ENCODE measurements around the gene LINC01488. TPM values are rescaled to one million over a fixed set of nuclear protein-coding genes. Genes with fewer than 3 reads are reported as not detected.

LINC01488 gene
- total and polyA plus RNA-seq, 10 of the 15 experiments (the other 5 are each of a cell fraction or from before 2014, with no cell fraction given), result not detected

GRCh38 chr11:69443968-69444364, 37.5 kb upstream of the LINC01488 start:
- H2AFZ ChIP-seq (ENCODE audit: control insufficient read depth, low read depth, low read length), result peak overlapping the region; percentile 79
- CTCF ChIA-PET, result no interaction called here
- H3K4me3 ChIP-seq, result no peak overlapping the region
- H4K20me1 ChIP-seq (ENCODE audit: control insufficient read depth, insufficient read depth), result no peaks in the 10 kb centered on the region
- BruUV-seq (replicated peaks), result no TSS peak
- FAIRE-seq (no peak), DNase-seq (ENCODE audit: low read depth, low spot score) (no peak), ATAC-seq (no peak)
- no peaks in the 10 kb centered on the region for H3K36me3 ChIP-seq (ENCODE audit: control insufficient read depth in 2 of 2, insufficient read depth in 2 of 2, low read length in 1 of 2)
- POLR2A ChIA-PET, result no interaction called here
- RAD21 ChIA-PET (ENCODE audit: unreplicated experiment), result interaction anchor here (1.0 to 2.5 kb wide), 2 partner anchors 147 to 199 kb away, joined by 3 to 12 read pairs; no protein-coding TSS in a partner anchor
- H3K27me3 ChIP-seq (replicated peaks in 1 of 2; ENCODE audit: control insufficient read depth in 2 of 2, insufficient read depth in 2 of 2, low read length in 1 of 2), result no peaks in the 10 kb centered on the region; a peak in 1 of 4 replicates
- H3K4me2 ChIP-seq (ENCODE audit: control insufficient read depth, insufficient read depth), result peak overlapping the region; percentile 89
- peak overlapping the region; percentile 47 for H3K27ac ChIP-seq (ENCODE audit: control insufficient read depth, insufficient read depth)
- in situ Hi-C loops (cut with MboI) (no loop called here), intact Hi-C loops (cut with micrococcal nuclease; ENCODE audit: unreplicated experiment) (loop anchor here (5.0 kb wide), 1 partner anchor 147 kb away; no protein-coding TSS in a partner anchor)
- SMC1A ChIA-PET (ENCODE audit: uncharacterized antibody, unreplicated experiment), result interaction anchor here (0.9 to 2.1 kb wide), 2 partner anchors 147 to 151 kb away, joined by 4 to 12 read pairs; no protein-coding TSS in a partner anchor
- H3K9ac ChIP-seq (ENCODE audit: control insufficient read depth, insufficient read depth, low read length), result peak overlapping the region; percentile 35; the same call in 1 of the 2 replicates
- H3K4me1 ChIP-seq (ENCODE audit: control insufficient read depth, insufficient read depth, low read length), result peaks cover 28% of the 10 kb centered on the region
- TF ChIP-seq ZNF384 (IDR thresholded peaks at IDR 0.05; ENCODE audit: borderline replicate concordance, low read depth, low read length) (no peak), ZBTB11 (CRISPR knock-in tag; IDR thresholded peaks at IDR 0.05) (no peak), USF1 (IDR thresholded peaks at IDR 0.05; ENCODE audit: borderline replicate concordance, extremely low read length, insufficient read depth, low read depth, low read length) (no peak), DPF2 (IDR thresholded peaks at IDR 0.05) (0 out of 2 replicates have a peak, but pooled peaks have one; percentile 0), GATAD2B (conservative IDR thresholded peaks at IDR 0.05; ENCODE audit: low read depth) (0 out of 2 replicates have a peak, but pooled peaks have one; percentile 5), TCF12 (IDR thresholded peaks at IDR 0.05; ENCODE audit: low read depth, low read length) (no peak)
- WGBS (ENCODE audit: insufficient coverage, insufficient replicate concordance, low lambda C conversion rate, missing lambda C conversion rate), result 57% methylated on average over 6 of the region's 6 CpGs
- H3K79me2 ChIP-seq (ENCODE audit: control insufficient read depth, insufficient read depth, low read length), result no peaks in the 10 kb centered on the region
- no peaks in the 10 kb centered on the region for H3K9me3 ChIP-seq (replicated peaks; ENCODE audit: control insufficient read depth, insufficient read depth, low read length)
